Left forelimb (tissue), 1 donor: Measurements from ENCODE around the gene SWAP70.
A peak's percentile ranks its signal among the peaks of the same experiment; 100 is the strongest.
"Not testable (repeated sequence)": the region's sequence is repeated elsewhere in the genome, so short reads cannot be mapped to it uniquely, and the experiment has no call there.

Experiments
- DNase-seq: peaks from one replicate; pipeline ENCODE4 v3.0.0-alpha.2; 2018; ENCODE audit warnings: low spot score

The SWAP70 gene

GRCh38 chr11:9663699-9664275 lies at the start of gene SWAP70:
TSS of gene SWAP70 (plus strand) at chr11:9664077. CDS start at chr11:9664180, 103 bp downstream.
- peak; percentile 92 for DNase-seq

- DNase-seq, result no peak
Measured at GRCh38 chr11:9615031-9615451, 48.8 kb upstream of the SWAP70 start.

- no peak for DNase-seq
Measured at GRCh38 chr11:9616042-9616675, 47.7 kb upstream of the SWAP70 start.

- DNase-seq, result no peak
Measured at GRCh38 chr11:9616858-9617257, 47.0 kb upstream of the SWAP70 start.

DNA sequence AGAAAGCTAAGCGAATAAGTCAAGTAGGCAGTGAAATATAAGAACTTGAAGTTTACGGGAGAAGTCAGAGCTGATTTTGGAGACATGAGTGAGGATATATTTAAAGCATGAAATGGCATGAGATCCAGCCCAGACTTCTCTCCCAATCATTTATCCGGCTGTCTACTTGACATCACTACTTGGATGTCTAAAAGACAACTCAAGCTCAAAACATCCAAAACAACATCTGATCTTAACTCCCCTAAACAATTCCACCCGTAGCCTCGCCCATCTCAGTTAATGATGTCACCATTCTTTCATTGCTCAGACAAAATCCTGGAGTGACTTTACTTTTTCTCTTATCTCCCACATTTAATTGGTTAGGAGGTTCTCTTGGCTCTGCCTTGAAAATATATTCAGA lies 45.9 kb upstream of the SWAP70 start:
- no peak for DNase-seq

DNA sequence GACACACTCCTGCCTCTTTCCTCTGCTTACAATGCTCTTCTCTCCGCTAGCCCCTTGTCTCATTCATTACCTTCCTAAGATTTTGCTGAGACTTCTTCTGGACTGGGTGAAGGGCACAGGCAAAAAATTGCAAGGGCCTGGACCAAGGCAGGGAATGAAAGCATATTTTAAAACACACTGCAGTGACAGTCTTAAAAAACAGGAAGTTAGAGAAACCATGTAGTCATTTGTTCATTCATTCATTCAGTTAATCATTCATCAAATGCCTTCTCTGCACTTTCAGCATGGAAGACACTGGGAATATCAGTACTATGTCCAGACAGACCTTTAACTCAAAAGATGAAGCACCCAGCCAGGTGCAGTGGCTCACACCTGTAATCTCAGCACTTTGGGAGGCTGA lies 44.9 kb upstream of the SWAP70 start:
- DNase-seq, result no peak

DNA sequence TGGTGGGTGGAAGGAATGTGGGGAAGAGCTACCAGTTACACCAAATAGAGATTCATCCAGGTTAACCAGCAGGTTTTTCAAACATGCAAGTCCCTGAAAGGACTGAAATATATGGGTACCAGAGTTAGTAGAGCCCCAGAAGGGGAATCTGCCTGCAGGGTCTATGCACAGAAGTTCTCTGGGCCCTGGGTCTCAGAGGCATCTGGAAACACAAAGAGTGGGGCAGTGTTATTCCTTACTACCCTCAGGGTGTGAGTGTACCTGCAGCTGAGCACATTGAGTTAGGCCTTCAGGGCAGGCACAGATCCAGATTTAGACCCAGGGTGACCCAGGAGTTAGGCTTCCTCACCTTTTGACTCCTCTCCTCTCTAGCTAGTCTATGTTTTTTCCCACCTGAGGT lies 43.9 kb upstream of the SWAP70 start:
- no peak for DNase-seq

DNA sequence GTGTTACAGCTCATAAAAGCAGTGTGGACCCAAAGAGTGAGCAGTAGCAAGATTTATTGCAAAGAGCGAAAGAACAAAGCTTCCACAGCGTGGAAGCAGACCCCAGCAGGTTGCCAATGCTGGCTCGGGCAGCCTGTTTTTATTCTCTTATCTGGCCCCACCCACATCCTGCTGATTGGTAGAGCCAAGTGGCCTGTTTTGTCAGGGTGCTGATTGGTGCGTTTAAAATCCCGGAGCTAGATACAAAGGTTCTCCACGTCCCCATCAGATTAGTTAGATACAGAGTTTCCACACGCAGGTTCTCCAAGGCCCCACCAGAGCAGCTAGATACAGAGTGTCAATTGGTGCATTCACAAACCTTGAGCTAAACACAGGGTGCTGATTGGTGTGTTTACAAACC lies 41.5 kb upstream of the SWAP70 start:
- not testable (repeated sequence) for DNase-seq

DNA sequence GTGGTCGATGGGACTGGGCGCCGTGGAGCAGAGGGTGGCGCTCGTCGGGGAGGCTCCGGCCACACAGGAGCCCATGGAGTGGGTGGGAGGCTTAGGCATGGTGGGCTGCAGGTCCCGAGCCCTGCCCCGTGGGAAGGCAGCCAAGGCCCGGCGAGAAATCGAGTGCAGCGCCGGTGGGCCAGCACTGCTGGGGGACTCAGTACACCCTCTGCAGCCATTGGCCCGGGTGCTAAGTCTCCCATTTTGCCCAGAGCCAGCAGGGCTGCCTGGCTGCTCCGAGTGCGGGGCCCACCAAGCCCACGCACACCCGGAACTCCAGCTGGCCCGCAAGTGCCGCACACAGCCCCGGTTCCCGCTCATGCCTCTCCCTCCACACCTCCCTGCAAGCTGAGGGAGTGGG lies 40.8 kb upstream of the SWAP70 start:
- not testable (repeated sequence) for DNase-seq

DNA sequence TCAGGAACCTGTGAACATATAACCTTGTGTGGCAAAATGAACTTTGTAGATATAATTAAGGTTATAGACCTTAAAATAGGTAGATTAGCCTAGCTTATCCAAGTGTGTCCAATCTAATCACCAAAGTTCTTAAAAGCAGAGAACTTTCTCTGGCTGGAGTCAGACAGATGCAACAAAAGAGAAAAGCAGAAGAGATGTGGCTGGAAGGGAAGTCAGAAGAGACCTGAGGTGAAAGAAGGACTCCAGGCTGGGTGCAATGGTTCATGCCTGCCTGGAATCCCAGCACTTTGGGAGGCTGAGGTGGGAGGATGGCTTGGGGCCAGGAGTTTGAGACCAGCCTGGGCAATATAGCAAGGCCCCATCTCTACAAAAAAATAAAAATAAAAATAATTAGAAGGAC lies 39.4 kb upstream of the SWAP70 start:
- no peak for DNase-seq

- no peak for DNase-seq
Measured at GRCh38 chr11:9625162-9625561, 38.7 kb upstream of the SWAP70 start.

- no peak for DNase-seq
Measured at GRCh38 chr11:9625728-9626127, 38.1 kb upstream of the SWAP70 start.

- DNase-seq, result no peak
Measured at GRCh38 chr11:9626496-9627394, 37.1 kb upstream of the SWAP70 start.

DNA sequence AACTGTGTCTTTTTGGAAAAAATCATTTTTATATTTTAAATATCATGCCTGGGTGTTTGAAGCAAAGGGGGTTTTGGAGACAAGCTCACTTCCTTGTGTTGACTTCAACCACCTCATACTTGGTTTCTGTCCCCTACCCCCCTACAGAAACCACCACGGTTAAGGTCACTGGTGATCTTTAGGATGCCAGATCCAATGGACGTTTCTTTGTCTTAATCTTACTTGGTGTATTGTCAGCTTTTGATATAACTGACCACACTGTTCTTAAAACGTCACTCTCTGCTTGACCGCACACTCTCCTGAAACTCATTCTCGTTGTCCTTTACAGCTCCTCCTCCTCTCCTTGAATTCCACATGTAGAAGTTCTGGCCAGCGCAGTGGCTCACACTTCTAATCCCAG lies 34.8 kb upstream of the SWAP70 start:
- DNase-seq, result no peak

DNA sequence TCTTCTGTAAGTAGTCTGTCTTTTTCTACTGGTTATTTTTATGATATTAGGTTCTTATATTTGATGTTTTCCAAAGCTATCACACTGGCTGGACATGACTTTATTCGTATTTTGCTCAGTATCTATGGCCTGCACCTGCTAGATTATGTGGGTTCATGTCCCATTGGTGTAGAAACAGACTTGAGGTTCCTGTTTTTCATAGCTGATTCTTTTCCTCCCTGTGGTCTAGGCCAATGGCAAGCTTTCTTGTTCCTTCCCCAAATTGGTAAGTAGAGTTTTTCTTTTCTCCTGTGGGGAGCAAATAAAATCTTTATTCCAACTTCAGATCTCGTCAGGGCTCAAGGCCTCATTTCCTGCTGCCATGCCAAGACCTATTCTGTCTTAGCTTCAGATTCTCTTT lies 30.2 kb upstream of the SWAP70 start:
- DNase-seq, result no peak

DNA sequence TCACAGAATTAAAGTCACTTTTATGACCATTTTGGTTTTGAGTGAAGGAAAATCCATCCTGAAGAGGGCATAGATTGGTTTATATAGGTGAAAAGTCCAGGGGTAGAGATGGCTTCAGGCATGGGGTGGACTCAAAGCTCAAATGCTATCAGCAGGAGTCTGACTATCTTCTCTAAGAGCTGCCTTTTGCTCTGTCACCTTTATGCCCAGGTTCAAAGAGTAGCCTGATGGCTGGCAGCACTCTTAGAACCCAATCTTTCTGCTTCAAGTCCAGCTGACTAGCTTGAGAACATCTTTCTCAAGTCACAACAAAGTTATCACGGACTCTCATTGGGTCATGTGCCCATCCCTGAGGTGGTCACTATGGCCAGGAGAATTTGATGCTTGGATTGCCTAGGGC lies 27.2 kb upstream of the SWAP70 start:
- no peak for DNase-seq

DNA sequence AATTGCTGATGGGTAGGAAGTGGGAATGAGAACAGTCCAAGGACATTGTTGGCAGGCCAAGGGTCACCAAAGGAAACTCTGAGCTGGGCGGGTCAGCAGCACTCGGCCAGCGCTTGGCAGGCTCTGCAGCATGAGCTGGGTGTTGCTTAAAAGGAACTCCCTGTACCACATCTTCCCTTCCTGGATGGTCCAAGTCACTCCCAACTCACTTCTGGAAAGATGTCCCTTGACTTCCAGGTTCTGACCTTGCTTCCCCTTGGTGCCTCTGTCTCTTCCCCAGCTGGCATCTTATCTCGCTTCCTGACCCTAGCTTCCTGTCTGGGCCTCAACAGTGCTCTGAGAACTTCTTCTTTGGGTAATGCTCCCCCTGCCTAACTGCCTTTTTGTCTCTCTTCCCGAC lies 24.8 kb upstream of the SWAP70 start:
- no peak for DNase-seq

- no peak for DNase-seq
Measured at GRCh38 chr11:9639985-9640384, 23.9 kb upstream of the SWAP70 start.

DNA sequence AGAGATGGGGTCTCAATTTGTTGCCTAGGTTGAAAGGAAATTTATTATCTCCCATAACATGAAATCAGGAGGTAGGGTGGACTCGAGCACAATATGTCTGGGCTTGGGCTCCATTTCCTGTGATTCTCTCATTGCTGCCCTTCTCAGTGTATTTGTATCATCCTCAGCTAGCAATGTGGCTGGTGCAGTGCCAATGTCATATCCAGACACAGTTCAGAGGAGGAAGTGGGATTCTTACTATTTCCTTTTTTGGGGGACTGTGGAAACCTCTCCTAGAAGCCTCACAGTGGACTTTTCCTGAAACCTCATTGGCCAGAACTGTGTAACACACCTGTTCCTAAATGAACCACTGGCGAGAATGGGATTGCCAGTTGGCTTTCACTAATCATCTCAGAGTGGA lies 21.0 kb upstream of the SWAP70 start:
- DNase-seq, result no peak

DNA sequence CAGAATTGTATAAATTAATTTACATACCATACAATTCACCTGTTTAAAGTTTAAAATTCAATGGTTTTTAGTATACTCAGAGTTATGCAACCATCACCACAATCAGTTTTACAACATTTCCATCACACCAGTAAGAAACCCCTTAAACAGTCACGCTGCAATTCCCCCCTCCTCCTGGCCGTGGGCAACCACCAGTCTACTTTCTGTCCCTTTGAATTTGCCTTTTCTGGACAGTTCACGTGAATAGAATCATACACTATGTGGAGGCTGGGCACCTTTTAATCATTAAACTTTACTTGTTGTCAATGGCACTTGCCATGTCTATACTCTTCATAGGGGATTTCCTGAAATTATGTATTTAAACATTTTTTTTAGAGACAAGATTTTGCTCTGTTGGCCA lies 20.1 kb upstream of the SWAP70 start:
- DNase-seq, result no peak

DNA sequence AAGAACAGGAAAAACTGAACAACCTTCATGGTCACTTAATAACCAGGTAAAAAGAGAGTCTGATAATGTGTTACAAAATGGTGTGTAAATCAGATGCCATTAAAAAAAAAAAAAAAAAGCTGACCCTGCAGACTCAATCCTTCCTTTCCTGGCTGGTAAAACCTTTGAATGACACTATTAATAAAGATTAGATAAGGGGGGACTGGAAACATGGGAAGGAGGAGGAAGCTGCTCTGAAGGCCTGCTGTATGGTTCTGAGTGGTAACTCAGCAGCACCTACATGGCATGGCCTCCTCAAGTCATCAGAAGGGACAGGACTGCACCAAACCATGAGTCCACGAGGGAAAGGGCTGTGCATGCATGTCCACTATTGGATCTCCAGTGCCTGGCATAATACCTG lies 18.0 kb upstream of the SWAP70 start:
- DNase-seq, result no peak

DNA sequence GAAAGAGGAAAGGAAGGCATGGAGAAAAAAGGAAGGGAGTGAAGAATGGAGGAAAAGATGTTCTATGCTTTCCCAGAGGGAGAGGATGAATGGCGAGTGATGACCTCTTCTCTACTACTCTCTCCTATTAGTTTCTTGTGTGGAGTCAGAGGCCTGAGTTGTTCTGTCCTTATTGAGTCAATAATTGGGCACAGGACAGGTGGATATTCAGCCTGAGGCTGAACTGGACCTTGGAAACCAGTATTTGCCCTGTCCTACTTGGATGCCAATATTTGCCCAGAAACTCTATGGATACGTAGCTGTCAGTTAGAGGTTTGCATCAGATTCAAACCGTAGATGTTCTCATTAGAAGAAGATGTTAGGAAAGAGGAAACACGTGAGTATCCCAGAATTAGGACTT lies 17.6 kb upstream of the SWAP70 start:
- no peak for DNase-seq

GRCh38 chr11:9651481-9651880 lies 12.4 kb upstream of the SWAP70 start:
- DNase-seq, result no peak
